IPS DF 6.9 (cell line): Measurements from ENCODE around the gene TEX2.
"Not testable (repeated sequence)": the region's sequence is repeated elsewhere in the genome, so short reads cannot be mapped to it uniquely, and the experiment has no call there.

Experiments used
- DNase-seq: peaks from one replicate; pipeline ENCODE4 v3.0.0-alpha.2; 2013; ENCODE audit warnings: low read depth, low spot score
- H3K27ac ChIP-seq: one replicate; pipeline ENCODE4 v1.5.1; 2013; ENCODE audit warnings: low read length, control low read depth
- H3K27me3 ChIP-seq: 2 replicates; pipeline ENCODE4 v1.6.1; 2013; ENCODE audit warnings: mild to moderate bottlenecking, low read length; ENCODE audit not compliant: control insufficient read depth, insufficient read depth
- H3K36me3 ChIP-seq: 2 replicates; pipeline ENCODE4 v1.6.1; 2013; ENCODE audit warnings: low read length; ENCODE audit not compliant: control insufficient read depth, insufficient read depth
- H3K4me1 ChIP-seq: 2 replicates; pipeline ENCODE4 v1.6.1; 2013; ENCODE audit warnings: low read length; ENCODE audit not compliant: control insufficient read depth, insufficient read depth
- H3K4me3 ChIP-seq: 2 replicates; pipeline ENCODE4 v1.5.1; 2013; ENCODE audit warnings: mild to moderate bottlenecking, low read length
- H3K9me3 ChIP-seq: 2 replicates; pipeline ENCODE4 v1.6.1; 2013; ENCODE audit warnings: low read length, inconsistent platforms; ENCODE audit not compliant: control insufficient read depth, insufficient read depth
- WGBS: extraction: QIAGEN DNeasy Blood & Tissue Kit; methylation state at CpG from one replicate; pipeline ENCODE4 v1.1.7; 2013; ENCODE audit warnings: mixed read lengths, missing lambda C conversion rate; ENCODE audit not compliant: insufficient read length, insufficient coverage; 5-methylcytosine and 5-hydroxymethylcytosine counted together

TEX2 gene

DNA sequence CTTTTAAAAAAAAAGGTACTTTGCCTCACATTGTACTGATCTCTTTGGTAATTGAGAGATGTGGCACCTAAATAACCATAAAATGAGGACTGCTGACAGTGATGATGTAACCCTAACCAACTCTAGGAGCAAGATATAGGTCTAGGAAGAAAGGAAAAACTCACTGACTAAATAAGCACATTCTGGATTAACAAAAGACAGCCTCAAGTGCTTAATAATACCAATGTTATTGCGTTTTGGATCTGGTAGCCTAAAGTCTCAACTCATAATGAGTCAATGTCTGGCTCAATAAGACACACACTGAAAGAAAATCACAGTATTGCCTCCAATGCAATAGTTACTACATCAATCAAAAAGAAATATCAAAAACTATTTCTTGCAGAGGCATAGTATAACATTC is 136.1 kb downstream of the TEX2 start:
- no peak for DNase-seq
- Histone ChIP-seq H3K27me3 (peaks cover 6% of the 10 kb centered on the region; the same call in 1 of the 2 replicates), H3K4me3 (no peak overlapping the region), H3K27ac (no peak overlapping the region), H3K36me3 (no peaks in the 10 kb centered on the region), H3K4me1 (peaks cover 1% of the 10 kb centered on the region), H3K9me3 (no peaks in the 10 kb centered on the region)
- no CpG with 5 or more reads among the region's 1 CpG for WGBS

DNA sequence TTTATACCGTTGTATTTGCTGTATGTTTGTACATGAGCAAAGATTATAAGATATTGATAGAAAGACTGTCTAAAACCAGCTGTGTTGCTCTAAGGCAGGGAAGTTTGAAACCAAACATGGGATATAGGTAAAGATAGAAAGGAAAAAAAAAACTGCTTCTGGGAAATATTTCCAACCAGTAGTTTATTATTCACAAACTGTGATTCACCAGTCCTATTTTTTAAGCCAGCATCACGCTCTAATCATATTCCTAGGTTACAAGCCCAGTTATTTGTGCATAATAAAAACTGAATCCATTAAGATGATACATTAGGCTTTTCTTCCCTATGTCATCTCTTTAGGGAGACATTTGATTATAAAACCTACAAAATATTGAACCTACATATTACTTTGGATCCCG is 137.1 kb downstream of the TEX2 start:
- H3K36me3 ChIP-seq, result no peaks in the 10 kb centered on the region
- WGBS, result no CpG with 5 or more reads among the region's 3 CpGs
- H3K27me3 ChIP-seq, result peaks cover 4% of the 10 kb centered on the region; the same call in 1 of the 2 replicates
- no peak overlapping the region for H3K4me3 ChIP-seq
- no peak for DNase-seq
- H3K27ac ChIP-seq, result no peak overlapping the region
- no peaks in the 10 kb centered on the region for H3K9me3 ChIP-seq
- peaks cover 1% of the 10 kb centered on the region for H3K4me1 ChIP-seq

DNA sequence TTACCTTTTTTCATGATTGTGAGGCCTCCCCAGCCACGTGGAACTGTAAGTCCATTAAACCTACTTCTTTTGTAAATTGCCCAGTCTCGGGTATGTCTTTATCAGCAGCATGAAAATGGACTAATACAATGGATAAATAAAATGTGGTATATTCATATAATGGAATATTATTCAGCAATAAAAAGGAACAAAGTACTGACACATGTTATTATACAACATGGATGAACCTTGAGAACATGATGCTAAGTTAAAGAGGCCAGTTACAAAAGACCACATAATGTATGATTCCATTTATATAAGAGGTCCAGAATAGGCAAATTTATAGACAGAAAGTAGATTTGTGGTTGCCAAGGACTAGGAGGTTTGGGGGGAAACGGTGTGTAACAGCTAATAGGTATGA is 138.5 kb downstream of the TEX2 start:
- peaks cover 1% of the 10 kb centered on the region for H3K4me1 ChIP-seq
- H3K4me3 ChIP-seq, result no peak overlapping the region
- no peak overlapping the region for H3K27ac ChIP-seq
- no peaks in the 10 kb centered on the region for H3K36me3 ChIP-seq
- no CpG with 5 or more reads among the region's 3 CpGs for WGBS
- H3K9me3 ChIP-seq, result no peaks in the 10 kb centered on the region
- no peak for DNase-seq
- peaks cover 4% of the 10 kb centered on the region; the same call in 1 of the 2 replicates for H3K27me3 ChIP-seq

DNA sequence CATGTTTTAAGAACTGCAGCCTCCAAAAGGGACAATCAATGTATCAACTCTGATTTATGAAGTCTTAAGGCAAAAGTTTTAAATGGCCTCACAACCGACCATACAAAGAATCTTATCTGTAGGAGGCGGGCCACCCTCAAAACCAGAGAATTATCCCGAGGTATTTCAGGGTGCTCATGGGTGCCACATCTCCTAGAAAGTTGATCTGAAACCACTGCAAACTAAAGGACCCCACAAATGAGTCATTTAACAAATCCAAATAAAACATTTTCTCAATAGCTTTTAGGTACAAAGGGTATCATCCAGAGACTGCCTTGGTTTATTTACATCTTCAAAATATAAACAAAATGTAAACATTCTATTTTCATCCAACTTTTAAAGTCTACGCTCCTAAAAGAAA is 139.9 kb downstream of the TEX2 start:
- Histone ChIP-seq H3K4me3 (no peak overlapping the region), H3K4me1 (no peaks in the 10 kb centered on the region), H3K27me3 (no peaks in the 10 kb centered on the region), H3K9me3 (no peaks in the 10 kb centered on the region), H3K36me3 (no peaks in the 10 kb centered on the region), H3K27ac (no peak overlapping the region)
- WGBS, result no CpG with 5 or more reads among the region's 4 CpGs
- DNase-seq, result no peak

GRCh38 chr17:64120972-64121786 is 141.9 kb downstream of the TEX2 start:
- not testable (repeated sequence) for H3K9me3 ChIP-seq, H3K36me3 ChIP-seq, H3K4me3 ChIP-seq, H3K4me1 ChIP-seq, H3K27me3 ChIP-seq, DNase-seq, H3K27ac ChIP-seq
- WGBS, result no CpG with 5 or more reads among the region's 13 CpGs

DNA sequence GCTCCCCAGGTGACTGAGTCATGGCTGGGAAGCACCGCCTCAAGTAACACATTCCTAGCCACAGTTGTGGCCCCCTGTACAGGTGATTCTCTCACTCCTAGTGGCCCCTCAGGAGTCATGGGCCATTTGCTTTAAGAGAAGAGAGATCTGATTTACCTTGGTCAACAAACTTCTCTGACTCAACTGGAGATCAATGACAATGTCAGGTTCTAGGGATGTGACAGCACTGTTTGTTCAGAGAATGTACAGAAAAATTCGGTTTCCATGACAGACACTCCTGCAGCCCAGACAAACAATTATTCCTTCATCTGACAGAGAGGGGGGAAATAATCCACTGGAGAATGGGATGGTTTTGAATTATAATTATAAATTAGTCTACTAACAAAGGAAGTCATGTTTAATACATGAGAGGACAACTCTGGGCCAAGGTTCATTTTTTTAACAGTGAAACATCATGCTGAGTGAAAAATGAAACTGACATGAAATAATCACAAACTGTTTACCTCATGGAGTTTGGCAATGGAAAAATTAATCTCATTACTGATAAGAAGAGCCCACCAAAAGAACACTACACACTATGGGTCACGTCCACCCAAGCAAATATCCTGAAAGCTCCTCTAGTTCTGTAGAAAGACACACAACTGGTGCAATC is 142.8 kb downstream of the TEX2 start:
- Histone ChIP-seq H3K36me3 (no peaks in the 10 kb centered on the region), H3K4me3 (no peak overlapping the region), H3K9me3 (no peaks in the 10 kb centered on the region), H3K27me3 (no peaks in the 10 kb centered on the region), H3K4me1 (no peaks in the 10 kb centered on the region), H3K27ac (no peak overlapping the region)
- WGBS, result no CpG with 5 or more reads among the region's 3 CpGs
- DNase-seq, result no peak

- WGBS, result no CpG with 5 or more reads among the region's 10 CpGs
- H3K27ac ChIP-seq, result no peak overlapping the region
- DNase-seq, result no peak
- H3K27me3 ChIP-seq, result no peaks in the 10 kb centered on the region
- no peaks in the 10 kb centered on the region for H3K4me1 ChIP-seq
- H3K36me3 ChIP-seq, result no peaks in the 10 kb centered on the region
- no peaks in the 10 kb centered on the region for H3K9me3 ChIP-seq
- H3K4me3 ChIP-seq, result no peak overlapping the region
Observed at GRCh38 chr17:64117981-64118979, 144.8 kb downstream of the TEX2 start.

DNA sequence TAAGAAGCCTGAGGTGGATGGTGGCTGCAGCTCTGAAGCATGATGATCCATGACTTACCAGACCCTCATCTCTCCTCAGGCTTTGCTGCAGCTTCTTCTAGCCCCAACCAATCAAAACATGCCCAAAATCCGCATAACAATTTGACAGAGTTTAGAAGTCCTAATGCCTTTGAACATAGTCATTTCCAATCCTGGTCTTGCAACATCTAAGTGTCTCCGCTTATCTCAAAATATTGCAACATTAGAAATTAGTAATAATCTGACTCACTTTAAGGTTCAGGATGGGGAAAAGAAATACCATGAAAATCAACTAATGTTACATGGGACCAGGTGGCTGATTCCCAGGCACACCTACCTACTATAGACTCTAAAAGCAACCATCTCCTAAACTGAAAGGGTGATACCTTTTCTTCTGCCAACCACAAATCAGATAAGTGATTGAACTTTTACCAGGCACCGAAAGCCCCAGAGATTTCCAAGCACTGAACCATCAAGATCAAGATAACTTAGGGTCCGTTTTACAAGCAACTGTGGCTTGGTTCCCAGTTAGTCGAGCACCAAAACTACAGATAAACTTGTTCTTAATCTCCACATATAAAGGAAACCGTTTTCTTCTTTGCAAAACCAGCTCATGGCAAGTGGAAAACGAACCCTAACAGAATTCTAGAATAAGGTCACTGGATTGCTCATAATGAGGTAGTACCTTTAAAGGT is 147.1 kb downstream of the TEX2 start:
- Histone ChIP-seq H3K27me3 (no peaks in the 10 kb centered on the region), H3K9me3 (no peaks in the 10 kb centered on the region), H3K36me3 (no peaks in the 10 kb centered on the region), H3K27ac (no peak overlapping the region), H3K4me3 (no peak overlapping the region), H3K4me1 (no peaks in the 10 kb centered on the region)
- WGBS, result no CpG with 5 or more reads among the region's 7 CpGs
- no peak for DNase-seq

DNA sequence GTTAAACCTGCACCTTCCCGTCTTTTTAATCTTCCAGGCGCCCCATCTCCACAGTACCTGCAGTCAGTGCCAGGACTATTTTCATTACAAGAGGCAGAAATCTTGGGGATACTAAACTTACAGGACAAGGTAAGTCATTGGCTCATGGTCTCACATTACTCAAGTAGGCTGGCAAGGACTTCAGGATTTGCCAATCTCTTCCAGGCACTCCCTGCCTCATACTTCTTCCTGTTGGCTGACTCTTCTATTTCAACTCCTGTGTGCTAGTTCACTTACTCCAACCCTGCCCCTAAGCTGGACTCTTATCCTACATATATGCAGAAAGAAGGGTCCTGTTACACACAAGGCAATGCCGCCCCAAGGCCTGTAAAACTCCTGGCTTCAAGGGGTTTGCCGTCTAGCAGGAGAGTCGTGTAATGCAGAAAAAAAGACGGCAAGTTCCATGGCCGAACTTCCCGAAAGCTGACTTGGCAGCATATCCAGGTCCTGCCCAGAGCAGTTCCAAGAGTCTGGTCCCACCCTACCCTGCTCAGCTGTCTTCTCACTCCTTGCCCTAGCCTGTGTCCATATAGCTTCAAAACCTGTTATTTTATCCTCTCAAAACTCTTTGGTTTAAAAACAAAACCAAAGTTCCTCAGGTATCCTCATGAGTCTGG is 147.9 kb downstream of the TEX2 start:
- no CpG with 5 or more reads among the region's 8 CpGs for WGBS
- no peak overlapping the region for H3K4me3 ChIP-seq
- no peaks in the 10 kb centered on the region for H3K36me3 ChIP-seq
- H3K4me1 ChIP-seq, result no peaks in the 10 kb centered on the region; the same call in 1 of the 2 replicates
- DNase-seq, result no peak
- no peaks in the 10 kb centered on the region for H3K27me3 ChIP-seq
- H3K27ac ChIP-seq, result no peak overlapping the region
- H3K9me3 ChIP-seq, result no peaks in the 10 kb centered on the region
